H1 (cell line): Measurements from ENCODE around the gene SLC39A11. TPM values are rescaled to one million over a fixed set of nuclear protein-coding genes. Genes with fewer than 3 reads are reported as not detected.

Experiments used
- CTCF ChIA-PET: fragments of 300-600 bp; sonication (Branson Sonifier 250); formaldehyde crosslinking; loops from one replicate; lab custom pipeline; 2021; ENCODE audit not compliant: partially characterized antibody; lab: Charles Lee
- POLR2A ChIA-PET: fragments of 300-600 bp; sonication (Branson Sonifier 250); formaldehyde crosslinking; loops from one replicate; lab custom pipeline; 2021; ENCODE audit warnings: inconsistent platforms; ENCODE audit not compliant: partially characterized antibody; lab: Charles Lee
- DNase-seq, 2 experiments: peaks; one replicate each; pipeline versions ENCODE4 v3.0.0 to v3.0.0-alpha.2; 2010 to 2022; ENCODE audit warnings: low spot score in 2 of 2, low read depth in 1 of 2, mixed read lengths in 1 of 2
- FAIRE-seq: peaks from 2 replicates; lab custom pipeline; 2011; peaks lifted over from hg19 to GRCh38; lab: Jason Lieb, UNC
- H2AFZ ChIP-seq: 2 replicates; pipeline ENCODE4 v1.8.1; 2012; ENCODE audit warnings: low read length, inconsistent platforms
- H2AK5ac ChIP-seq: 2 replicates; pipeline ENCODE4 v1.6.1; 2013; ENCODE audit warnings: low read depth, low read length
- H2BK120ac ChIP-seq: replicated peaks from 2 replicates; pipeline ENCODE3; 2013; ENCODE audit warnings: low read depth, low read length, inconsistent platforms
- H2BK12ac ChIP-seq: 2 replicates; pipeline ENCODE4 v1.6.1; 2013; ENCODE audit warnings: low read depth, low read length
- H2BK15ac ChIP-seq: 2 replicates; pipeline ENCODE4 v1.6.1; 2013; ENCODE audit warnings: low read length
- H2BK20ac ChIP-seq: 2 replicates; pipeline ENCODE4 v1.6.1; 2013; ENCODE audit warnings: low read length
- H2BK5ac ChIP-seq: 2 replicates; pipeline ENCODE4 v1.6.1; 2013; ENCODE audit warnings: low read depth, low read length
- H3K14ac ChIP-seq: 2 replicates; pipeline ENCODE4 v1.6.1; 2013; ENCODE audit warnings: inconsistent platforms; ENCODE audit not compliant: insufficient read length
- H3K18ac ChIP-seq: 2 replicates; pipeline ENCODE4 v1.6.1; 2013; ENCODE audit warnings: low read length; ENCODE audit errors: extremely low read depth
- H3K23ac ChIP-seq: 2 replicates; pipeline ENCODE4 v1.6.1; 2013; ENCODE audit warnings: inconsistent platforms; ENCODE audit not compliant: insufficient read length
- H3K23me2 ChIP-seq: 2 replicates; pipeline ENCODE4 v1.6.1; 2013; ENCODE audit warnings: low read depth, low read length
- H3K27ac ChIP-seq: 2 replicates; pipeline ENCODE4 v1.6.1; 2011; ENCODE audit warnings: low read depth, low read length, inconsistent platforms
- H3K27me3 ChIP-seq, 4 experiments: replicated peaks in 1 of 4; 1 replicate in 1 of 4; 2 replicates in 3 of 4; pipeline versions ENCODE4 v1.6.1 to v1.8.1; 2011 to 2013; ENCODE audit warnings: low read length in 3 of 4, mild to moderate bottlenecking in 3 of 4, inconsistent platforms in 2 of 4, mixed read lengths in 2 of 4, moderate library complexity in 1 of 4; ENCODE audit not compliant: control insufficient read depth in 3 of 4, insufficient read depth in 3 of 4; ENCODE audit errors: extremely low read depth in 1 of 4
- H3K36me3 ChIP-seq, 4 experiments: 2 replicates each; pipeline versions ENCODE4 v1.6.1 to v1.8.1; 2011 to 2013; ENCODE audit warnings: mild to moderate bottlenecking in 4 of 4, low read length in 3 of 4, moderate library complexity in 2 of 4, control low read depth in 1 of 4, inconsistent platforms in 1 of 4; ENCODE audit not compliant: insufficient read depth in 4 of 4, control insufficient read depth in 2 of 4
- H3K4ac ChIP-seq: replicated peaks from 2 replicates; pipeline ENCODE3; 2013; ENCODE audit warnings: low read length, low read depth, mixed read lengths, inconsistent platforms; ENCODE audit not compliant: insufficient read length
- H3K4me1 ChIP-seq, 4 experiments: replicated peaks in 1 of 4; 1 replicate in 1 of 4; 2 replicates in 3 of 4; pipeline versions ENCODE4 v1.6.1 to v1.8.1; 2011 to 2013; ENCODE audit warnings: low read length in 3 of 4, inconsistent platforms in 2 of 4, mixed read lengths in 1 of 4; ENCODE audit not compliant: insufficient read depth in 4 of 4, control insufficient read depth in 3 of 4
- H3K4me2 ChIP-seq, 2 experiments: 2 replicates each; pipeline versions ENCODE4 v1.6.1 to v1.8.1; 2011 to 2013; ENCODE audit warnings: low read depth in 2 of 2, low read length in 2 of 2, control low read depth in 1 of 2, inconsistent platforms in 1 of 2, mild to moderate bottlenecking in 1 of 2; ENCODE audit not compliant: insufficient read depth in 1 of 2
- H3K4me3 ChIP-seq, 4 experiments: fragments of 200-600, 300-600 bp in 1 of 4; sonication (generic), shearing (Covaris generic), sonication (Bioruptor Twin) in 1 of 4; 2 replicates each; pipeline versions ENCODE4 v1.5.1 to v1.8.1; 2011 to 2016; ENCODE audit warnings: low read length in 4 of 4, low read depth in 3 of 4, control low read depth in 2 of 4, inconsistent platforms in 2 of 4, mild to moderate bottlenecking in 2 of 4, mixed read lengths in 1 of 4, moderate library complexity in 1 of 4; ENCODE audit not compliant: insufficient read depth in 2 of 4; ENCODE audit errors: extremely low read depth in 1 of 4
- H3K56ac ChIP-seq: replicated peaks from 2 replicates; pipeline ENCODE3; 2013; ENCODE audit warnings: low read depth, mild to moderate bottlenecking, mixed read lengths, low read length, inconsistent platforms; ENCODE audit not compliant: insufficient read length
- H3K79me1 ChIP-seq: 2 replicates; pipeline ENCODE4 v1.6.1; 2013; ENCODE audit warnings: low read depth, low read length, control low read depth
- H3K79me2 ChIP-seq, 2 experiments: 2 replicates each; pipeline versions ENCODE4 v1.6.1 to v1.8.1; 2012 to 2013; ENCODE audit warnings: low read length in 2 of 2, mild to moderate bottlenecking in 2 of 2, inconsistent platforms in 1 of 2; ENCODE audit not compliant: insufficient read depth in 2 of 2, control insufficient read depth in 1 of 2
- H3K9ac ChIP-seq, 4 experiments: replicated peaks in 1 of 4; 1 replicate in 1 of 4; 2 replicates in 3 of 4; pipeline versions ENCODE4 v1.6.1 to v1.8.1; 2011 to 2013; ENCODE audit warnings: low read depth in 3 of 4, low read length in 3 of 4, control low read depth in 2 of 4, mild to moderate bottlenecking in 2 of 4, moderate library complexity in 2 of 4, inconsistent platforms in 1 of 4; ENCODE audit errors: extremely low read depth in 1 of 4
- H3K9me3 ChIP-seq, 2 experiments: 2 replicates each; pipeline versions ENCODE4 v1.6.1 to v1.8.1; 2012 to 2013; ENCODE audit warnings: mild to moderate bottlenecking in 2 of 2, moderate library complexity in 2 of 2, control low read depth in 1 of 2, inconsistent platforms in 1 of 2, low read depth in 1 of 2, low read length in 1 of 2, mixed read lengths in 1 of 2; ENCODE audit not compliant: insufficient read depth in 2 of 2
- H4K20me1 ChIP-seq, 2 experiments: replicated peaks in 1 of 2; 2 replicates each; pipeline versions ENCODE3 to v1.8.1; 2011 to 2013; ENCODE audit warnings: inconsistent platforms in 2 of 2, low read length in 2 of 2, mild to moderate bottlenecking in 1 of 2; ENCODE audit not compliant: insufficient read depth in 2 of 2, control insufficient read depth in 1 of 2
- H4K5ac ChIP-seq: 2 replicates; pipeline ENCODE4 v1.6.1; 2013; ENCODE audit warnings: low read length, low read depth, mixed read lengths, inconsistent platforms; ENCODE audit not compliant: insufficient read length
- H4K8ac ChIP-seq: 2 replicates; pipeline ENCODE4 v1.8.0; 2013; ENCODE audit warnings: mild to moderate bottlenecking, moderate library complexity, low read length, inconsistent platforms; ENCODE audit not compliant: insufficient read depth; ENCODE audit errors: extremely low read depth
- H4K91ac ChIP-seq: replicated peaks from 2 replicates; pipeline ENCODE3; 2013; ENCODE audit warnings: low read length, mixed read lengths, inconsistent platforms; ENCODE audit not compliant: insufficient read length
- CEBPB ChIP-seq: IDR thresholded peaks from 2 replicates; pipeline ENCODE4 v1.6.1; 2012; ENCODE audit warnings: low read depth, low read length
- RXRA ChIP-seq: IDR thresholded peaks from 2 replicates; pipeline ENCODE4 v1.6.1; 2011; ENCODE audit warnings: low read depth, mild to moderate bottlenecking, low read length, moderate library complexity; ENCODE audit not compliant: insufficient read depth
- WGBS, 2 experiments: shearing (Covaris generic) in 1 of 2; methylation state at CpG; one replicate each; pipeline versions ENCODE4 v1.1.6 to v1.1.7; 2013 to 2015; ENCODE audit warnings: low lambda C conversion rate in 2 of 2, mixed read lengths in 2 of 2, inconsistent platforms in 1 of 2, low coverage in 1 of 2, missing lambda C conversion rate in 1 of 2; ENCODE audit not compliant: insufficient replicate concordance in 2 of 2, insufficient coverage in 1 of 2, insufficient read length in 1 of 2; ENCODE audit errors: extremely low coverage in 1 of 2, missing lambda C conversion rate in 1 of 2; 5-methylcytosine and 5-hydroxymethylcytosine counted together
- polyA plus RNA-seq, 7 experiments: library from polyadenylated mRNA; depleted of rRNA in 3 of 7; stranded (reverse) in 5 of 7; unstranded in 2 of 7; fragments of >200 nt in 5 of 7; fragments of 200-250 nt in 2 of 7; gene quantifications; 1 replicate in 5 of 7; 2 replicates in 1 of 7; 4 replicates in 1 of 7; pipeline versions ENCODE4 v1.2.1 to v1.2.3, GENCODE V29; 2011 to 2013; ENCODE audit warnings: missing spikeins in 2 of 7, mixed read lengths in 2 of 7
- total RNA-seq: library from RNA; stranded (reverse); fragmentation: NEBNext Ultra II Directional; extraction: Animal tissue kit (Norgen Biotek cat#: 25700); gene quantifications from 2 replicates; pipeline ENCODE4 v1.2.1, GENCODE V29; 2021

The SLC39A11 gene
- total and polyA plus RNA-seq, 2 of the 8 experiments (the other 6 are each of a cell fraction or from before 2014, with no cell fraction given), result 12.2 to 19.6 TPM

DNA sequence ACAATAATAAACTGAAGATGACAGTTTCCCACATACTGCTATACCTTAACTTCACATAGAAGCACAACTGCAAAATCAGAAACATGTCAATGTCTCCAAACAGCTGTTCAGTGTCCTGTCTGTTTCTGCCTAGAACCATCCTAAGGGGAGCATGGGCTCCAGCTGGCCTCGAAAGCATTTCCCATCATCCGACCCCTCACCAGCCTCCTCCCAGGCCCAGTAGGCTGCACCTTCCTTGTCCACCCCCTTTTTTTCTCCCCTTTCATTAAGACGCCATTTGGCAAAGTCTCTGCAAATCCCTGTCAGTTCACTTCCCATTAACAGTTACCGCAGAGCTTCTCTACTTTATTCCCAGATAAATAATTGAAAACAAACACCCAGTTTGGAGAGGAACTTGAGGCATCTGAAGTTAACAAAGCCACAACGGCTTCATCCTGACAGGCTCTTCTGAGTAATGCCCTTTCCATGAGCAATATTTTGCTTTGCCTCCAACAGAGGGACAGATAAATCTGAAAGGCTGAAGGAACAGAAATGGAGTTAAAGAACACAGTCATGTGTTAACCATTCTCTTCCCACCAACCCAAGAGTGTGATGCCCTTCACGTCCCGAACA is 65.3 kb downstream of the SLC39A11 start:
- no peak for FAIRE-seq
- no peaks in the 10 kb centered on the region for H3K79me1 ChIP-seq
- ChIA-PET POLR2A (no interaction called here), CTCF (interaction anchor here (0.5 to 0.6 kb wide), 2 partner anchors 18 to 67 kb away, joined by 3 read pairs; no protein-coding TSS in a partner anchor)
- H4K91ac ChIP-seq, result no peak overlapping the region
- H3K9me3 ChIP-seq, result no peaks in the 10 kb centered on the region
- no peaks in the 10 kb centered on the region; the same call in 1 of the 2 replicates for H3K23me2 ChIP-seq
- H3K4me1 ChIP-seq, result peaks cover 0 to 3% (median 0%) of the 10 kb centered on the region in 4 experiments; a peak in 1 of 7 replicates
- H2AFZ ChIP-seq, result no peak overlapping the region
- no peak overlapping the region for H2AK5ac ChIP-seq
- H2BK12ac ChIP-seq, result no peak overlapping the region
- no peaks in the 10 kb centered on the region for H3K79me2 ChIP-seq
- H3K9ac ChIP-seq, result no peak overlapping the region
- DNase-seq, result no peak
- no peak overlapping the region for H2BK15ac ChIP-seq
- no peak overlapping the region for H2BK5ac ChIP-seq
- no peak overlapping the region for H3K4me2 ChIP-seq
- H3K4ac ChIP-seq, result no peak overlapping the region
- H3K27me3 ChIP-seq, result no peaks in the 10 kb centered on the region
- H3K14ac ChIP-seq, result no peak overlapping the region
- no peak overlapping the region for H3K27ac ChIP-seq
- H4K5ac ChIP-seq, result no peak overlapping the region
- no peaks in the 10 kb centered on the region for H4K20me1 ChIP-seq
- H3K23ac ChIP-seq, result no peak overlapping the region
- H3K18ac ChIP-seq, result no peak overlapping the region
- 89% methylated on average over 7 of the region's 7 CpGs; no CpG with 5 or more reads in 1 of the 2 experiments for WGBS, 2 experiments
- H3K36me3 ChIP-seq, result no peaks in the 10 kb centered on the region
- no peak overlapping the region for H4K8ac ChIP-seq
- H3K56ac ChIP-seq, result no peak overlapping the region
- H2BK120ac ChIP-seq, result no peak overlapping the region
- H3K4me3 ChIP-seq, result no peak overlapping the region
- no peak overlapping the region for H2BK20ac ChIP-seq
- no peak for TF ChIP-seq RXRA
- TF ChIP-seq CEBPB, result no peak
